Vagina (tissue), 2 donors: ENCODE data around the gene L1CAM.

ENCODE experiments used
- CTCF ChIP-seq, 3 experiments: fragments of 450-650 bp in 2 of 3; fragments of 200-600 bp in 1 of 3; sonication (generic) in 1 of 3; IDR thresholded peaks; one replicate each; pipeline ENCODE4 v1.5.1; 2017 to 2019; ENCODE audit warnings: antibody characterized with exemption in 3 of 3, mild to moderate bottlenecking in 2 of 3, moderate library complexity in 2 of 3
- POLR2AphosphoS5 ChIP-seq, 2 donors: sonication (generic); formaldehyde crosslinking; IDR thresholded peaks; one replicate each; pipeline ENCODE4 v1.9.0; 2017; ENCODE audit warnings: antibody characterized with exemption in 2 of 2, mild to moderate bottlenecking in 2 of 2, low read depth in 1 of 2; ENCODE audit not compliant: insufficient read depth in 1 of 2

DNA sequence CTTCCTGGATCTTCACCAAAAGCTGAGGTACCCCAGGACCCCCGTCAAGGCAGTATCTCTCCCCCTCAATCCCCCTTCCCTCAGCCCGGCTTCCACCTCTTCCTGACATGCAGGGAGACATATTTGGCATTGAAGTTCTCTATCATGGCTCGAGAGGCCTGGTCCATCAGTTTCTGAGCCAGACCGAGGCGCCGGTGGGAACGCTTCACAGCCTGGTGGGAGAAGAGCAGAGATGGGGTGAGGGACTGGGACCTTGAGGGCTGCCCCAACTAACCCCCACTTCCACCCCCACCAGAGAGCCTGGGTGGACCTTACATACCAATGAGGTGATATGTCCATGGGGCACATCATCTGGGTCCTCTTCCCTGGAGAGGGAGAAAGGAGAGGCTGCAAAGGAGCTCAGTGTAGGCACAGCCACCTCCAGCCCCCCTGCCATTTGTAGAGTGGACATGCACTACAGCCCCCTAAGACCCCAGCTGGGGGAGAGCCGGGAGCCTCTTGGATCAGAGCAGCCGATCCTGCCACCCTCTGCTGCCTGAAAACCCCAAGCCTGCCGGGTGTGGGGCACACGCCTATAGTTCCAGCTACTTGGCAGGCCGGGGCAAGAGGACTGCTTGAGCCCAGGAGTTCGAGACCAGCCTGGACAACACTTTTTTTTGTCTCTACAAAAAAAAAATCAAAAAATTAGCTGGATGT is 46.4 kb upstream of the L1CAM start:
- TF ChIP-seq POLR2AphosphoS5 (IDR thresholded peaks at IDR 0.05; ENCODE audit: insufficient read depth in 1 of 2, low read depth in 1 of 2) = no peak
- no peak for TF ChIP-seq CTCF (IDR thresholded peaks at IDR 0.05)
